Osteocyte (in vitro differentiated cells): ENCODE results near the gene MANEAL. TPM values are rescaled to one million over a fixed set of nuclear protein-coding genes. Genes with fewer than 3 reads are reported as not detected.

Experiments
- DNase-seq: peaks from one replicate; pipeline ENCODE4 v3.0.0; 2021; ENCODE audit warnings: mixed read lengths; ENCODE audit not compliant: unreplicated experiment; ENCODE audit errors: extremely low spot score
- H3K27ac Mint-ChIP-seq: one replicate; pipeline ENCODE4 v1.8.0; 2021; ENCODE audit warnings: mild to moderate bottlenecking, mixed read lengths; ENCODE audit not compliant: unreplicated experiment
- H3K27me3 Mint-ChIP-seq: one replicate; pipeline ENCODE4 v1.8.0; 2021; ENCODE audit warnings: mixed read lengths; ENCODE audit not compliant: unreplicated experiment
- H3K36me3 Mint-ChIP-seq: one replicate; pipeline ENCODE4 v1.8.0; 2021; ENCODE audit warnings: mixed read lengths; ENCODE audit not compliant: unreplicated experiment
- H3K4me1 Mint-ChIP-seq: one replicate; pipeline ENCODE4 v1.8.0; 2021; ENCODE audit warnings: mixed read lengths; ENCODE audit not compliant: unreplicated experiment
- H3K4me3 Mint-ChIP-seq: one replicate; pipeline ENCODE4 v1.8.0; 2021; ENCODE audit warnings: mild to moderate bottlenecking, moderate library complexity, mixed read lengths; ENCODE audit not compliant: unreplicated experiment
- H3K9me3 Mint-ChIP-seq: one replicate; pipeline ENCODE4 v1.8.0; 2021; ENCODE audit warnings: mixed read lengths; ENCODE audit not compliant: unreplicated experiment
- total RNA-seq: library from RNA; stranded (reverse); gene quantifications from 2 replicates; pipeline ENCODE4 v1.2.1, GENCODE V29; 2021
- TF ChIP-seq, protein P1 (sequence below): fragments of 200-600 bp; sonication (generic); IDR thresholded peaks from 2 replicates; pipeline ENCODE4 v1.5.0; 2021; ENCODE audit warnings: antibody characterized with exemption, mild to moderate bottlenecking, moderate library complexity

Gene MANEAL
- total RNA-seq, 1 donor from 2014 or later, result 5.2 TPM

GRCh38 chr1:37762516-37762915, 31.1 kb upstream of the MANEAL start:
- H3K4me3 Mint-ChIP-seq, result no peak overlapping the region
- peak; percentile 67 for DNase-seq
- TF ChIP-seq, protein P1, sequence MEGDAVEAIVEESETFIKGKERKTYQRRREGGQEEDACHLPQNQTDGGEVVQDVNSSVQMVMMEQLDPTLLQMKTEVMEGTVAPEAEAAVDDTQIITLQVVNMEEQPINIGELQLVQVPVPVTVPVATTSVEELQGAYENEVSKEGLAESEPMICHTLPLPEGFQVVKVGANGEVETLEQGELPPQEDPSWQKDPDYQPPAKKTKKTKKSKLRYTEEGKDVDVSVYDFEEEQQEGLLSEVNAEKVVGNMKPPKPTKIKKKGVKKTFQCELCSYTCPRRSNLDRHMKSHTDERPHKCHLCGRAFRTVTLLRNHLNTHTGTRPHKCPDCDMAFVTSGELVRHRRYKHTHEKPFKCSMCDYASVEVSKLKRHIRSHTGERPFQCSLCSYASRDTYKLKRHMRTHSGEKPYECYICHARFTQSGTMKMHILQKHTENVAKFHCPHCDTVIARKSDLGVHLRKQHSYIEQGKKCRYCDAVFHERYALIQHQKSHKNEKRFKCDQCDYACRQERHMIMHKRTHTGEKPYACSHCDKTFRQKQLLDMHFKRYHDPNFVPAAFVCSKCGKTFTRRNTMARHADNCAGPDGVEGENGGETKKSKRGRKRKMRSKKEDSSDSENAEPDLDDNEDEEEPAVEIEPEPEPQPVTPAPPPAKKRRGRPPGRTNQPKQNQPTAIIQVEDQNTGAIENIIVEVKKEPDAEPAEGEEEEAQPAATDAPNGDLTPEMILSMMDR, result no peak
- H3K4me1 Mint-ChIP-seq, result peaks cover 3% of the 10 kb centered on the region
- peaks cover 46% of the 10 kb centered on the region for H3K27me3 Mint-ChIP-seq
- no peaks in the 10 kb centered on the region for H3K9me3 Mint-ChIP-seq
- no peak overlapping the region for H3K27ac Mint-ChIP-seq
- no peaks in the 10 kb centered on the region for H3K36me3 Mint-ChIP-seq

- TF ChIP-seq, protein P1, result no peak
- no peak overlapping the region for H3K27ac Mint-ChIP-seq
- DNase-seq, result no peak
- H3K27me3 Mint-ChIP-seq, result peaks cover 54% of the 10 kb centered on the region
- no peak overlapping the region for H3K4me3 Mint-ChIP-seq
- no peaks in the 10 kb centered on the region for H3K9me3 Mint-ChIP-seq
- peaks cover 3% of the 10 kb centered on the region for H3K4me1 Mint-ChIP-seq
- H3K36me3 Mint-ChIP-seq, result no peaks in the 10 kb centered on the region
Observed at GRCh38 chr1:37763791-37764413, 29.7 kb upstream of the MANEAL start.

DNA sequence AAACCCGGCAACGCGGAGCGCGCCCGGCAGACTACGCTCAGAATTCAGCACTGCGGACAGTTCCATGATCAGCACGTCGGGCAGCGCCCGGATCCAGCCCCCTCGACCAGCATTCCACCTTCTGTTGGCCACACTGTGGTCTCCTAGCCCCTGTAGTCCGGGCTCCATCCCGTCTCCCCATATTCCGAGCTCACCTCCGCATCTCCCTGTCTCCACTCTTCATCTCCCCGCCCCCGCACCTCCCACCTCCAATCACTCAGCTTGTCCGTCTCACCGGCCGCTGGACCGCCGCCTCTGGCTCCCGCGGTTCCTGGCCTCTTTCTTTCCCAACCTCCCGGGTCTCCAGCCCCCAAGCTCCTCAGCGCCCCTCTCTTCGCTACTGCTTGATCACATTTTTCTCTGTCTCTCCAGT, 29.2 kb upstream of the MANEAL start:
- H3K9me3 Mint-ChIP-seq, result no peaks in the 10 kb centered on the region
- no peak overlapping the region for H3K4me3 Mint-ChIP-seq
- TF ChIP-seq, protein P1, result no peak
- H3K4me1 Mint-ChIP-seq, result peaks cover 3% of the 10 kb centered on the region
- H3K27me3 Mint-ChIP-seq, result peaks cover 54% of the 10 kb centered on the region
- H3K36me3 Mint-ChIP-seq, result no peaks in the 10 kb centered on the region
- DNase-seq, result peak; percentile 88
- no peak overlapping the region for H3K27ac Mint-ChIP-seq

DNA sequence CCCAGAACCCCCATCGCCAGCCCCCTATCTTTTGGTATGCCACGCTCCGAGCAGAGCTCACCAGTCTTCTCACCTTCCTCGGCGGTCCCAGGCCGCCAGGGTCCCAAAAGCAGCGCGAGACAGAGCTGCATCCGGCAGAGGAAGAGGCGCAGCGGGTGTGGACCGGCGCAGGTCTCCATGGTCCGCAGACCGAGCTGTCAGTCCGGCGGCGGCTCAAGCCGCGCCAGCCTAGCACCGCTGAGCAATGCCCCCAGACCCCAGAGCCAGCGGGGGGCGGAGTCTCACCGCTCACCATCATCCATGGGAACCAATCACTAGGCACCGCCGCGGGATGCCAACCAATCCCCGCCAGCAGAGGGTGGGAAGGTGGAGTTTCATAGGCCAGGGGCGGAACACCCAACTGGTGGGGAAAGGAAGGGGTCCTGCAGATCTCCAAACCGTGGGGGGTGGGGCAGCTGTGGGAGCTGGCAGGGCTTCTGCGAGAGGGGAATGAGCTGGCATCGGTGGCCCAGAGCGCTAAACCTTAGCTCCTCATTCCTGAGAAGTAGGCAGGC, 28.7 kb upstream of the MANEAL start, which contains the start of gene EPHA10:
TSS of gene EPHA10 (minus strand) at position 233 of the 554 bp plus-strand sequence. CDS start at position 179, 54 bp downstream.
- no peaks in the 10 kb centered on the region for H3K36me3 Mint-ChIP-seq
- H3K9me3 Mint-ChIP-seq, result no peaks in the 10 kb centered on the region
- DNase-seq, result no peak
- no peak within 1 kb of the TSS for H3K4me3 Mint-ChIP-seq
- no peak within 1 kb of the TSS for H3K27ac Mint-ChIP-seq
- peaks cover 54% of the 10 kb centered on the region for H3K27me3 Mint-ChIP-seq
- TF ChIP-seq, protein P1, result no peak
- H3K4me1 Mint-ChIP-seq, result peaks cover 3% of the 10 kb centered on the region

- Mint-ChIP-seq H3K27ac (no peak overlapping the region), H3K9me3 (no peaks in the 10 kb centered on the region), H3K4me1 (peaks cover 3% of the 10 kb centered on the region), H3K36me3 (no peaks in the 10 kb centered on the region), H3K4me3 (no peak overlapping the region), H3K27me3 (peaks cover 62% of the 10 kb centered on the region)
- TF ChIP-seq, protein P1, result no peak
- no peak for DNase-seq
Observed at GRCh38 chr1:37765916-37766664, 27.6 kb upstream of the MANEAL start.
